GM13977 (cell line): ENCODE data around the gene CDH4.

Experiments used
- DNase-seq: peaks from one replicate; pipeline ENCODE4 v3.0.0; 2012; ENCODE audit warnings: low spot score
- CTCF ChIP-seq: IDR thresholded peaks from 2 replicates; pipeline ENCODE4 v1.5.1; 2012; ENCODE audit warnings: mild to moderate bottlenecking, control low read depth; ENCODE audit not compliant: insufficient read depth; ENCODE audit errors: extremely low read depth, missing control alignments
- in situ Hi-C: fragments of 300-500 bp; cut with MboI; formaldehyde crosslinking; loops from one replicate; pipeline ENCODE4 v1.12.0; 2022; ENCODE audit warnings: low sequenced_read_pairs, low pct_unique_long_range_greater_than_20kb, mixed read lengths, inconsistent platforms; ENCODE audit not compliant: unreplicated experiment

The CDH4 gene

GRCh38 chr20:61795669-61796630 is 543.9 kb downstream of the CDH4 start:
- no peak for DNase-seq
- in situ Hi-C loops: no loop called here
- TF ChIP-seq CTCF: no peak

- DNase-seq: no peak
- no peak for TF ChIP-seq CTCF
- in situ Hi-C loops: no loop called here
Observed at GRCh38 chr20:61796738-61797137, 544.7 kb downstream of the CDH4 start.

DNA sequence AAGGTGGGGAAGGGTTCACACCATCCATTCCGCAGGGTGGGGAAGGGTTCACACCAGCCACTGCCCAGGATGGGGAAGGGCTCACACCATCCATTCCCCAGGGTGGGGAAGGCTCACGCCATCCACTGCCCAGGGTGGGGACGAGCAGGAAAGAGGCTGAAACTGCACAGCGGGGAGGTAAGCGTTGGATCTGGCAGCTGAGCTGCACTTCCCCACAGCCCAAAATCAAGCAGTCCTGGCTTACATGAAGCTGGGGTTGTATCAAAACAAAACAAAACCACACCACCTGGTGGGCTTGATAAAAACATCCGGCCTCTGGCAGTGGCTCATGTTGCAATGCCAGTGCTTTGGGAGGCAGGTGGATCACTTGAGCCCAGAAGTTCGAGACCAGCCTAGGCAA is 545.1 kb downstream of the CDH4 start:
- DNase-seq: no peak
- in situ Hi-C loops: no loop called here

GRCh38 chr20:61797971-61798411 is 545.9 kb downstream of the CDH4 start:
- in situ Hi-C loops: no loop called here
- no peak for DNase-seq
- TF ChIP-seq CTCF: no peak

More for the DNA sequence above, 545.1 kb downstream of the CDH4 start:
- TF ChIP-seq CTCF: no peak

DNA sequence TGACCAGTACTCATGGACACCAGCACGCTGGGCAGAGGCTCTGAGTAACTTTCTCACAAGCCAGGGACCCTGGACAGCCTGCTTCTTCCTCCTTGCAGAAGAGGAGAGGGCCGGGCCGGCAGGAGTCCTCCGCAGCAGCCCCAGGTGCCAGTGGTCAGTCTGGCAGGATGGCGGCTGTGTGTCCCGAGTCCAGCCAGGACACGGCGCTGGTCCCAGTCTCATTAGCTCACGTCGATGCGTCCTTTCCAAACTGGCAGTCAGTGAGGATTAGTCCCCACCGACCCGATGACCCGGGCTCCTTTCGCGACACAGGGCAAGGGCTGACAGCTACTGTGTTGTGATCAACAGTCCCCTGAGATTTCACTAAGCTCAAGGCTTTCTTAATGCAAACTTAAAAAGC is 546.6 kb downstream of the CDH4 start:
- no peak for TF ChIP-seq CTCF
- no peak for DNase-seq
- in situ Hi-C loops: no loop called here

- no peak for DNase-seq
- no peak for TF ChIP-seq CTCF
- in situ Hi-C loops: no loop called here
Observed at GRCh38 chr20:61799394-61799923, 547.4 kb downstream of the CDH4 start.
